Activated gamma-delta T cell (primary cell): ENCODE measurements around the gene RAP2A.
A peak's percentile ranks its signal among the peaks of the same experiment; 100 is the strongest.

ENCODE experiments used
- DNase-seq: peaks from one replicate; lab custom pipeline; 2025; lab: John Stamatoyannopoulos, UW

RAP2A gene

GRCh38 chr13:97422118-97423054 lies 11.6 kb upstream of the RAP2A start:
- DNase-seq, result no peak

GRCh38 chr13:97423300-97424045 lies 10.5 kb upstream of the RAP2A start:
- no peak for DNase-seq

- no peak for DNase-seq
Measured at GRCh38 chr13:97425590-97425989, 8.4 kb upstream of the RAP2A start.

- DNase-seq, result no peak
Measured at GRCh38 chr13:97426695-97427094, 7.3 kb upstream of the RAP2A start.

- DNase-seq, result no peak
Measured at GRCh38 chr13:97429681-97430081, 4.3 kb upstream of the RAP2A start.

GRCh38 chr13:97430296-97430695 lies 3.7 kb upstream of the RAP2A start:
- no peak for DNase-seq

GRCh38 chr13:97431171-97431764 lies 2.7 kb upstream of the RAP2A start:
- DNase-seq, result no peak

GRCh38 chr13:97432232-97432916 lies 1.6 kb upstream of the RAP2A start:
- DNase-seq, result no peak

- peak; percentile 94 for DNase-seq
Measured at GRCh38 chr13:97432917-97433726, 847 bp upstream of the RAP2A start.

- DNase-seq, result peak; percentile 37
Measured at GRCh38 chr13:97434397-97435201, 630 bp downstream of the RAP2A start.

- no peak for DNase-seq
Measured at GRCh38 chr13:97435323-97435722, 1.4 kb downstream of the RAP2A start.

GRCh38 chr13:97435794-97436193 lies 1.8 kb downstream of the RAP2A start:
- DNase-seq, result no peak

GRCh38 chr13:97436845-97437244 lies 2.9 kb downstream of the RAP2A start:
- DNase-seq, result no peak

GRCh38 chr13:97437729-97438128 lies 3.8 kb downstream of the RAP2A start:
- no peak for DNase-seq

- no peak for DNase-seq
Measured at GRCh38 chr13:97438856-97439595, 5.1 kb downstream of the RAP2A start.

GRCh38 chr13:97440598-97441170 lies 6.7 kb downstream of the RAP2A start:
- DNase-seq, result no peak

- no peak for DNase-seq
Measured at GRCh38 chr13:97441368-97441767, 7.4 kb downstream of the RAP2A start.

- no peak for DNase-seq
Measured at GRCh38 chr13:97445522-97446187, 11.7 kb downstream of the RAP2A start.

GRCh38 chr13:97446448-97446847 lies 12.5 kb downstream of the RAP2A start:
- no peak for DNase-seq
